Endothelial cell of umbilical vein (primary cell): ENCODE results near the gene FOXP1. TPM values are rescaled to one million over a fixed set of nuclear protein-coding genes. Genes with fewer than 3 reads are reported as not detected.

Experiments used
- BruUV-seq: library from RNA; stranded (reverse); fragments of 400-500 nt; replicated peaks from 2 replicates; lab custom pipeline; 2021; lab: Mats Ljungman, UMichigan
- CTCF ChIA-PET: fragments of 300-600, 350-600 bp; sonication (Branson Sonifier 250); formaldehyde crosslinking; loops from one replicate; lab custom pipeline; 2021; ENCODE audit warnings: antibody characterized with exemption, inconsistent platforms; lab: Charles Lee
- POLR2A ChIA-PET: fragments of 300-600, 350-600 bp; sonication (Branson Sonifier 250); formaldehyde crosslinking; loops from one replicate; lab custom pipeline; 2021; ENCODE audit warnings: antibody characterized with exemption, inconsistent platforms; lab: Charles Lee
- DNase-seq: peaks from one replicate; pipeline ENCODE4 v3.0.0-alpha.2; 2011; ENCODE audit warnings: low read depth, low spot score
- FAIRE-seq: peaks from 2 replicates; lab custom pipeline; 2011; peaks lifted over from hg19 to GRCh38; lab: Jason Lieb, UNC
- H2AFZ ChIP-seq: 2 replicates; pipeline ENCODE4 v1.6.0; 2012; ENCODE audit warnings: low read depth, low read length, control low read depth, inconsistent platforms
- H3K27ac ChIP-seq: 2 replicates; pipeline ENCODE4 v1.5.1; 2011; ENCODE audit warnings: low read depth, mild to moderate bottlenecking, control low read depth, low read length, moderate library complexity; ENCODE audit not compliant: insufficient read depth
- H3K27me3 ChIP-seq, 2 experiments: 2 replicates each; pipeline versions ENCODE4 v1.6.0 to v1.6.1; 2011; ENCODE audit warnings: low read length in 2 of 2, mixed read lengths in 1 of 2; ENCODE audit not compliant: control insufficient read depth in 2 of 2, insufficient read depth in 2 of 2
- H3K36me3 ChIP-seq, 2 experiments: 2 replicates in 1 of 2; 3 replicates in 1 of 2; pipeline ENCODE4 v1.5.1; 2011; ENCODE audit warnings: low read length in 2 of 2, mild to moderate bottlenecking in 1 of 2, moderate library complexity in 1 of 2; ENCODE audit not compliant: control insufficient read depth in 2 of 2, insufficient read depth in 2 of 2; ENCODE audit errors: extremely low read depth in 1 of 2
- H3K4me1 ChIP-seq: 3 replicates; pipeline ENCODE4 v1.5.1; 2011; ENCODE audit warnings: mild to moderate bottlenecking, low read length; ENCODE audit not compliant: control insufficient read depth, insufficient read depth; ENCODE audit errors: extremely low read depth
- H3K4me2 ChIP-seq: 2 replicates; pipeline ENCODE4 v1.6.1; 2011; ENCODE audit warnings: low read length, control low read depth, mixed read lengths; ENCODE audit not compliant: insufficient read depth
- H3K4me3 ChIP-seq, 3 experiments: fragments of 200-600 bp in 1 of 3; sonication (generic), shearing (Covaris generic) in 1 of 3; replicated peaks in 1 of 3; 2 replicates each; pipeline ENCODE4 v1.5.1; 2011 to 2016; ENCODE audit warnings: control low read depth in 3 of 3, low read length in 3 of 3, mild to moderate bottlenecking in 2 of 3, inconsistent platforms in 1 of 3, low read depth in 1 of 3, moderate library complexity in 1 of 3; ENCODE audit not compliant: insufficient read depth in 1 of 3
- H3K79me2 ChIP-seq: 2 replicates; pipeline ENCODE4 v1.6.0; 2012; ENCODE audit warnings: low read length, inconsistent platforms; ENCODE audit not compliant: control insufficient read depth, insufficient read depth
- H3K9ac ChIP-seq: replicated peaks from 2 replicates; pipeline ENCODE3; 2011; ENCODE audit warnings: low read length, control low read depth; ENCODE audit not compliant: insufficient read depth; ENCODE audit errors: extremely low read depth
- H3K9me1 ChIP-seq: replicated peaks from 3 replicates; pipeline ENCODE4 v1.6.0; 2011; ENCODE audit warnings: mild to moderate bottlenecking, low read length; ENCODE audit not compliant: control insufficient read depth, insufficient read depth; ENCODE audit errors: extremely low read depth
- H3K9me3 ChIP-seq: replicated peaks from 2 replicates; pipeline ENCODE4 v1.5.1; 2012; ENCODE audit warnings: low read length, inconsistent platforms; ENCODE audit not compliant: control insufficient read depth, insufficient read depth
- H4K20me1 ChIP-seq: replicated peaks from 2 replicates; pipeline ENCODE3; 2011; ENCODE audit warnings: mild to moderate bottlenecking, low read length; ENCODE audit not compliant: control insufficient read depth, insufficient read depth; ENCODE audit errors: extremely low read depth
- CTCF ChIP-seq, 2 donors: IDR thresholded peaks; 1 replicate in 1 of 2; 2 replicates in 1 of 2; pipeline ENCODE4 v1.5.1; 2011; ENCODE audit warnings: low read length in 2 of 2, mild to moderate bottlenecking in 2 of 2, moderate library complexity in 2 of 2, control low read depth in 1 of 2, inconsistent platforms in 1 of 2, low read depth in 1 of 2; ENCODE audit not compliant: insufficient read depth in 1 of 2; ENCODE audit errors: extremely low read depth in 1 of 2
- EZH2 ChIP-seq: IDR thresholded peaks from 2 replicates; pipeline ENCODE4 v1.6.1; 2012; ENCODE audit warnings: borderline replicate concordance, low read depth, mild to moderate bottlenecking, moderate library complexity, low read length, inconsistent platforms; ENCODE audit not compliant: severe bottlenecking
- FOS ChIP-seq: IDR thresholded peaks from 2 replicates; pipeline ENCODE4 v1.6.1; 2011; ENCODE audit warnings: mild to moderate bottlenecking, low read length, moderate library complexity, borderline replicate concordance; ENCODE audit not compliant: insufficient read depth
- GATA2 ChIP-seq: IDR thresholded peaks from 2 replicates; pipeline ENCODE4 v1.7.0; 2011; ENCODE audit warnings: low read depth, mild to moderate bottlenecking, moderate library complexity, mixed read lengths, low read length; ENCODE audit not compliant: insufficient read length, insufficient read depth
- JUN ChIP-seq: IDR thresholded peaks from 2 replicates; pipeline ENCODE4 v1.6.1; 2011; ENCODE audit warnings: borderline replicate concordance, low read depth; ENCODE audit not compliant: insufficient read length, insufficient read depth
- MYC ChIP-seq: IDR thresholded peaks from one replicate; pipeline ENCODE4 v1.6.1; 2011; ENCODE audit warnings: mild to moderate bottlenecking, low read depth, low read length
- POLR2AphosphoS5 ChIP-seq: IDR thresholded peaks from 2 replicates; pipeline ENCODE4 v1.6.1; 2012; ENCODE audit warnings: low read depth, mild to moderate bottlenecking, control low read depth, low read length, moderate library complexity; ENCODE audit not compliant: insufficient read depth
- dilution Hi-C: fragments of 300-500 bp; cut with MboI; formaldehyde crosslinking; loops from one replicate; pipeline ENCODE4 v1.15.0; 2019; ENCODE audit warnings: low sequenced_read_pairs; ENCODE audit not compliant: extremely low pct_ligation_motif_present
- intact Hi-C: fragments of 100-400 bp; cut with micrococcal nuclease; formaldehyde crosslinking; loops from one replicate; pipeline ENCODE4 v1.10.0; 2022
- polyA plus RNA-seq, 4 experiments: library from polyadenylated mRNA; depleted of rRNA in 3 of 4; stranded (reverse) in 3 of 4; unstranded in 1 of 4; fragments of >200 nt; gene quantifications; 2 replicates each; pipeline versions ENCODE4 v1.2.1 to v1.2.3, GENCODE V29; 2011 to 2012; ENCODE audit warnings: missing spikeins in 1 of 4
- total RNA-seq: library from RNA; stranded (reverse); gene quantifications from 2 replicates; pipeline ENCODE4 v1.2.3, GENCODE V29; 2021
- TF ChIP-seq, protein P1 (sequence below): IDR thresholded peaks from 2 replicates; pipeline ENCODE4 v1.6.1; 2011; ENCODE audit not compliant: insufficient read depth, insufficient read length

FOXP1 gene
- total and polyA plus RNA-seq, 2 donors (not counting 3 experiments of a cell fraction or from before 2014, with no cell fraction given): 41.0 to 107 TPM

GRCh38 chr3:70973558-70973957, 610.0 kb downstream of the FOXP1 start:
- Histone ChIP-seq H3K4me2 (no peak overlapping the region), H3K4me1 (no peaks in the 10 kb centered on the region), H3K27me3 (no peaks in the 10 kb centered on the region), H3K9me1 (no peaks in the 10 kb centered on the region), H3K79me2 (peaks cover 2% of the 10 kb centered on the region), H3K27ac (no peak overlapping the region), H3K9me3 (no peaks in the 10 kb centered on the region), H2AFZ (no peak overlapping the region), H4K20me1 (no peaks in the 10 kb centered on the region), H3K36me3 (peaks cover 35 to 37% of the 10 kb centered on the region in 2 experiments), H3K9ac (no peak overlapping the region), H3K4me3 (no peak overlapping the region)
- intact Hi-C loops: no loop called here
- CTCF ChIA-PET: no interaction called here
- TF ChIP-seq GATA2: no peak
- TF ChIP-seq FOS: no peak
- TF ChIP-seq, protein P1, sequence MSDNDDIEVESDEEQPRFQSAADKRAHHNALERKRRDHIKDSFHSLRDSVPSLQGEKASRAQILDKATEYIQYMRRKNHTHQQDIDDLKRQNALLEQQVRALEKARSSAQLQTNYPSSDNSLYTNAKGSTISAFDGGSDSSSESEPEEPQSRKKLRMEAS: no peak
- no peak for TF ChIP-seq CTCF (IDR thresholded peaks at IDR 0.05; ENCODE audit: extremely low read depth in 1 of 2, insufficient read depth in 1 of 2, low read depth in 1 of 2, low read length in 2 of 2)
- TF ChIP-seq POLR2AphosphoS5: no peak
- TF ChIP-seq JUN: no peak
- no peak for TF ChIP-seq MYC
- no peak for TF ChIP-seq EZH2
- POLR2A ChIA-PET: no interaction called here
- dilution Hi-C loops: no loop called here
- no TSS peak for BruUV-seq
- DNase-seq (no peak), FAIRE-seq (no peak)
